22Rv1 (cell line): ENCODE data around the gene IL17RB.

Experiments
- CTCF ChIP-seq: fragments of 450-650 bp; IDR thresholded peaks from 2 replicates; pipeline ENCODE4 v1.5.1; 2017; ENCODE audit warnings: mild to moderate bottlenecking
- ZFX ChIP-seq: fragments of 450-650 bp; IDR thresholded peaks from 2 replicates; pipeline ENCODE4 v1.6.1; 2017; ENCODE audit warnings: antibody characterized with exemption, borderline replicate concordance

GRCh38 chr3:53798144-53798543, 48.2 kb upstream of the IL17RB start:
- TF ChIP-seq CTCF = no peak
- no peak for TF ChIP-seq ZFX
